Transverse colon (tissue), 4 donors: ENCODE results near the gene UMODL1. TPM values are rescaled to one million over a fixed set of nuclear protein-coding genes. Genes with fewer than 3 reads are reported as not detected.

ENCODE experiments used
- DNase-seq: peaks from one replicate; pipeline ENCODE4 v3.0.0-alpha.2; 2019
- H3K27ac ChIP-seq, 4 donors: fragments of 200-600 bp; sonication (generic); 2 replicates each; pipeline ENCODE4 v1.5.1; 2016 to 2018; ENCODE audit warnings: inconsistent platforms in 4 of 4
- H3K27me3 ChIP-seq: fragments of 200-600 bp; sonication (generic); 2 replicates; pipeline ENCODE4 v1.5.1; 2017; ENCODE audit warnings: inconsistent platforms
- H3K36me3 ChIP-seq, 4 donors: fragments of 200-600 bp; sonication (generic); 2 replicates each; pipeline ENCODE4 v1.5.1; 2017 to 2019; ENCODE audit warnings: inconsistent platforms in 4 of 4
- H3K4me1 ChIP-seq, 4 donors: fragments of 200-600 bp; sonication (generic); 2 replicates each; pipeline ENCODE4 v1.5.1; 2017 to 2020; ENCODE audit warnings: inconsistent platforms in 4 of 4
- H3K4me3 ChIP-seq, 4 donors: fragments of 200-600 bp; sonication (generic); 1 replicate in 1 of 4; 2 replicates in 3 of 4; pipeline versions ENCODE4 v1.5.1 to v1.6.1; 2017 to 2019; ENCODE audit warnings: inconsistent platforms in 4 of 4
- H3K9me3 ChIP-seq, 2 donors: fragments of 200-600 bp; sonication (generic); 2 replicates each; pipeline ENCODE4 v1.5.1; 2017 to 2019; ENCODE audit warnings: inconsistent platforms in 2 of 2
- EP300 ChIP-seq: sonication (generic); formaldehyde crosslinking; IDR thresholded peaks from one replicate; pipeline ENCODE4 v1.6.1; 2017; ENCODE audit warnings: antibody characterized with exemption, low read depth
- POLR2A ChIP-seq: fragments of 450-650 bp; IDR thresholded peaks from one replicate; pipeline ENCODE4 v1.6.1; 2016; ENCODE audit warnings: antibody characterized with exemption, mild to moderate bottlenecking, moderate library complexity
- POLR2AphosphoS5 ChIP-seq, 3 donors: sonication (generic); formaldehyde crosslinking; IDR thresholded peaks; one replicate each; pipeline ENCODE4 v1.6.1; 2016; ENCODE audit warnings: antibody characterized with exemption in 3 of 3
- WGBS, 2 donors: methylation state at CpG; one replicate each; pipeline ENCODE4 v1.1.5; 2018; ENCODE audit warnings: low coverage in 1 of 2; 5-methylcytosine and 5-hydroxymethylcytosine counted together
- in situ Hi-C, 4 donors: fragments of 200-750 bp; cut with MboI; loops; one replicate each; pipeline versions ENCODE4 v1.15.0 to v1.15.1; 2017; ENCODE audit warnings: low sequenced_read_pairs in 3 of 4, low pct_ligation_motif_present in 1 of 4, low pct_unique_long_range_greater_than_20kb in 1 of 4
- intact Hi-C: fragments of 100-400 bp; cut with DNase I; formaldehyde crosslinking; loops from one replicate; pipeline ENCODE4 v1.15.1; 2023; ENCODE audit warnings: low total_unique reads
- total RNA-seq, 4 donors: library from RNA; depleted of rRNA; stranded (reverse); fragments of >200 nt; gene quantifications; one replicate each; pipeline ENCODE4 v1.1.0, GENCODE V29; 2016
- TF ChIP-seq, protein P1 (sequence below), 5 experiments: fragments of 200-600 bp in 3 of 5; fragments of 450-650 bp in 2 of 5; sonication (generic) in 3 of 5; IDR thresholded peaks; 1 replicate in 2 of 5; 2 replicates in 3 of 5; pipeline ENCODE4 v1.5.1; 2016 to 2017; ENCODE audit warnings: antibody characterized with exemption in 5 of 5, inconsistent platforms in 3 of 5, mild to moderate bottlenecking in 2 of 5, moderate library complexity in 1 of 5

UMODL1 gene
- total RNA-seq, 4 donors from 2014 or later: 0.16 to 3.2 (median 0.68) TPM; not detected in 1

DNA sequence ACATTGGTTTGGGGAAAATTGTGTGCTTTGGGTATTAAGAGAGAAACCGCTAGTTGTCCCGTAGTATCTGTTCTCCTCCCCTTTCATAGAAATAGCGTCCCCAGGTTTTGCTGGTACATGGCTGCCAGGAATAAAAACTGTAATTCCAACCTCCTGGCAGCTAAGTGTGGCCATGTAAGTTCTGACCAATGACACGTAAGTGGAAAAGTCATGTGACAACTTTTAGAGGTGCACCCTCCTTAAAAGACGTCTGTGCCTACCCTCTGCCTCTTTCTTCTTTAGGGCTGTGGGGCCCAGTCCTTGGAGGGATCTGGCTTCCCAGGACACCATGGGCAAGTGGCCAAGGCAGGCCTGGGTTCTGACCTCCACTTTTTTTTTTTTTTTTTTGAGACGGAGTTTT is 59.3 kb downstream of the UMODL1 start:
- Histone ChIP-seq H3K27ac (no peak overlapping the region), H3K4me1 (no peaks in the 10 kb centered on the region), H3K9me3 (no peaks in the 10 kb centered on the region), H3K36me3 (no peaks in the 10 kb centered on the region), H3K27me3 (peaks cover 11% of the 10 kb centered on the region), H3K4me3 (no peak overlapping the region)
- 80 to 94% methylated on average over 4 to 6 of the region's 6 CpGs for WGBS, 2 donors
- DNase-seq: no peak
- TF ChIP-seq POLR2A (no peak), POLR2AphosphoS5 (IDR thresholded peaks at IDR 0.05) (no peak), EP300 (no peak)
- TF ChIP-seq, protein P1, sequence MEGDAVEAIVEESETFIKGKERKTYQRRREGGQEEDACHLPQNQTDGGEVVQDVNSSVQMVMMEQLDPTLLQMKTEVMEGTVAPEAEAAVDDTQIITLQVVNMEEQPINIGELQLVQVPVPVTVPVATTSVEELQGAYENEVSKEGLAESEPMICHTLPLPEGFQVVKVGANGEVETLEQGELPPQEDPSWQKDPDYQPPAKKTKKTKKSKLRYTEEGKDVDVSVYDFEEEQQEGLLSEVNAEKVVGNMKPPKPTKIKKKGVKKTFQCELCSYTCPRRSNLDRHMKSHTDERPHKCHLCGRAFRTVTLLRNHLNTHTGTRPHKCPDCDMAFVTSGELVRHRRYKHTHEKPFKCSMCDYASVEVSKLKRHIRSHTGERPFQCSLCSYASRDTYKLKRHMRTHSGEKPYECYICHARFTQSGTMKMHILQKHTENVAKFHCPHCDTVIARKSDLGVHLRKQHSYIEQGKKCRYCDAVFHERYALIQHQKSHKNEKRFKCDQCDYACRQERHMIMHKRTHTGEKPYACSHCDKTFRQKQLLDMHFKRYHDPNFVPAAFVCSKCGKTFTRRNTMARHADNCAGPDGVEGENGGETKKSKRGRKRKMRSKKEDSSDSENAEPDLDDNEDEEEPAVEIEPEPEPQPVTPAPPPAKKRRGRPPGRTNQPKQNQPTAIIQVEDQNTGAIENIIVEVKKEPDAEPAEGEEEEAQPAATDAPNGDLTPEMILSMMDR (IDR thresholded peaks at IDR 0.05): no peak
- intact Hi-C loops (no loop called here), in situ Hi-C loops (no loop called here)

DNA sequence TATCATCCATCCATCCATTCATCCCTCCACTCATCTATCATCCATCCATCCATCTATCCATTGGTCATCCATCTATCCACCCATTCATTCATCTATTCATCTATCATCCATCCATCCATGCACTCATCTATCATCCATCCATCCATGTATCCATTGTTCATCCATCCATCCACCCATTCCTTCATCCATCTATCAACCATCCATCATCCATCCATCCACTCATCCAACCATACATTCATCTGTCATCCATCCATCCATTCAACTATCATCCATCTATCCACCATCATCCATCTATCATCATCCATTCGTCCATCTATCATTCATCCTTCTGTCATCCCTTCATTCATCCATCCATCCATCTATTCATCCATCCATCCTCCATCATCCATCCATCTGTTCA is 61.1 kb downstream of the UMODL1 start:
- H3K36me3 ChIP-seq: no peaks in the 10 kb centered on the region
- no peaks in the 10 kb centered on the region for H3K4me1 ChIP-seq
- no peak for DNase-seq
- TF ChIP-seq POLR2A (no peak), EP300 (no peak), POLR2AphosphoS5 (IDR thresholded peaks at IDR 0.05) (no peak)
- TF ChIP-seq, protein P1 (IDR thresholded peaks at IDR 0.05): no peak
- no peak overlapping the region for H3K27ac ChIP-seq
- 0 to 100% methylated on average over 1 of the region's 1 CpG for WGBS, 2 donors
- no peaks in the 10 kb centered on the region for H3K9me3 ChIP-seq
- intact Hi-C loops (no loop called here), in situ Hi-C loops (no loop called here)
- peaks cover 4% of the 10 kb centered on the region for H3K27me3 ChIP-seq
- no peak overlapping the region for H3K4me3 ChIP-seq

- no peak for DNase-seq
- Histone ChIP-seq H3K27ac (no peak overlapping the region), H3K4me1 (no peaks in the 10 kb centered on the region), H3K27me3 (peaks cover 4% of the 10 kb centered on the region), H3K36me3 (no peaks in the 10 kb centered on the region), H3K4me3 (no peak overlapping the region), H3K9me3 (no peaks in the 10 kb centered on the region)
- intact Hi-C loops (no loop called here), in situ Hi-C loops (no loop called here)
- no peak for TF ChIP-seq POLR2AphosphoS5 (IDR thresholded peaks at IDR 0.05)
- no peak for TF ChIP-seq EP300
- no peak for TF ChIP-seq POLR2A
- TF ChIP-seq, protein P1 (IDR thresholded peaks at IDR 0.05): no peak
- WGBS, 2 donors: 89 to 92% methylated on average over 5 to 8 of the region's 8 CpGs
Observed at GRCh38 chr21:42133131-42133530, 62.0 kb downstream of the UMODL1 start.

- intact Hi-C loops: no loop called here
- 89% methylated on average over 13 of the region's 14 CpGs; no CpG with 5 or more reads in 1 of the 2 donors for WGBS, 2 donors
Observed at GRCh38 chr21:42135386-42136052, 64.4 kb downstream of the UMODL1 start.

More at GRCh38 chr21:42135386-42136052, 64.4 kb downstream of the UMODL1 start:
- Histone ChIP-seq H3K4me3 (no peak overlapping the region), H3K27ac (no peak overlapping the region), H3K9me3 (no peaks in the 10 kb centered on the region), H3K36me3 (no peaks in the 10 kb centered on the region), H3K4me1 (no peaks in the 10 kb centered on the region), H3K27me3 (no peaks in the 10 kb centered on the region)
- DNase-seq: no peak
- no peak for TF ChIP-seq POLR2A
- TF ChIP-seq EP300: no peak
- TF ChIP-seq, protein P1 (IDR thresholded peaks at IDR 0.05): no peak
- TF ChIP-seq POLR2AphosphoS5 (IDR thresholded peaks at IDR 0.05): no peak
- in situ Hi-C loops: no loop called here
